Sigmoid colon (tissue), 7 donors: ENCODE measurements around the gene CC2D2A. TPM values are rescaled to one million over a fixed set of nuclear protein-coding genes. Genes with fewer than 3 reads are reported as not detected.

Source experiments
- DNase-seq: peaks from one replicate; pipeline ENCODE4 v3.0.0-alpha.2; 2019
- H3K27ac ChIP-seq, 4 donors: fragments of 200-600 bp; sonication (generic); one replicate each; pipeline ENCODE4 v1.5.1; 2016 to 2019; ENCODE audit warnings: mild to moderate bottlenecking in 1 of 4
- H3K27me3 ChIP-seq, 3 donors: fragments of 200-600 bp; sonication (generic); one replicate each; pipeline ENCODE4 v1.5.1; 2019; ENCODE audit warnings: mild to moderate bottlenecking in 1 of 3
- H3K36me3 ChIP-seq, 4 donors: fragments of 200-600 bp; sonication (generic); one replicate each; pipeline ENCODE4 v1.5.1; 2016 to 2019
- H3K4me1 ChIP-seq, 4 donors: fragments of 200-600 bp; sonication (generic); one replicate each; pipeline ENCODE4 v1.5.1; 2017 to 2019
- H3K4me3 ChIP-seq, 4 donors: fragments of 200-600 bp; sonication (generic); one replicate each; pipeline ENCODE4 v1.5.1; 2017 to 2019; ENCODE audit warnings: mild to moderate bottlenecking in 2 of 4, moderate library complexity in 1 of 4
- H3K9me3 ChIP-seq, 4 donors: fragments of 200-600 bp in 3 of 4; sonication (generic) in 3 of 4; one replicate each; pipeline versions ENCODE4 v1.5.1 to v1.6.1; 2013 to 2019
- CTCF ChIP-seq, 4 experiments: fragments of 450-650 bp in 3 of 4; fragments of 200-600 bp in 1 of 4; IDR thresholded peaks; one replicate each; pipeline ENCODE4 v1.5.1; 2016 to 2019; ENCODE audit warnings: antibody characterized with exemption in 4 of 4, mild to moderate bottlenecking in 3 of 4, moderate library complexity in 2 of 4
- EP300 ChIP-seq, 4 donors: sonication (generic); formaldehyde crosslinking; IDR thresholded peaks; one replicate each; pipeline ENCODE4 v1.6.1; 2017; ENCODE audit warnings: antibody characterized with exemption in 4 of 4
- POLR2A ChIP-seq, 2 donors: fragments of 450-650 bp; IDR thresholded peaks; one replicate each; pipeline ENCODE4 v1.6.1; 2016; ENCODE audit warnings: antibody characterized with exemption in 2 of 2, mild to moderate bottlenecking in 2 of 2, moderate library complexity in 2 of 2
- POLR2AphosphoS5 ChIP-seq, 4 donors: sonication (generic); formaldehyde crosslinking; IDR thresholded peaks; one replicate each; pipeline ENCODE4 v1.6.1; 2017; ENCODE audit warnings: antibody characterized with exemption in 4 of 4
- WGBS, 2 donors: extraction: QIAGEN DNeasy Blood & Tissue Kit; methylation state at CpG; one replicate each; pipeline ENCODE4 v1.1.7; 2013; 5-methylcytosine and 5-hydroxymethylcytosine counted together
- intact Hi-C: fragments of 100-400 bp; cut with DNase I; formaldehyde crosslinking; loops from one replicate; pipeline ENCODE4 v1.15.1; 2023
- polyA plus RNA-seq, 3 donors: library from polyadenylated mRNA; stranded (reverse); fragments of 200-250 nt; gene quantifications; one replicate each; pipeline ENCODE4 v1.2.3, GENCODE V29; 2013
- total RNA-seq, 4 donors: library from RNA; depleted of rRNA; stranded (reverse); fragments of >200 nt; gene quantifications; one replicate each; pipeline ENCODE4 v1.1.0, GENCODE V29; 2016
- donor health status: healthy with polysubstance abuse.
- donor health status: Bipolar disorder and iron deficiency.
- donor health status: healthy.

The CC2D2A gene
- total and polyA plus RNA-seq, 7 donors: 2.5 to 113 (median 41.0) TPM

GRCh38 chr4:15575966-15576365 is 106.3 kb downstream of the CC2D2A start:
- 65 to 96% methylated on average over 2 of the region's 2 CpGs for WGBS, 2 donors
- H3K27me3 ChIP-seq: no peaks in the 10 kb centered on the region
- H3K9me3 ChIP-seq: no peaks in the 10 kb centered on the region
- H3K27ac ChIP-seq: no peak overlapping the region
- no peaks in the 10 kb centered on the region for H3K4me1 ChIP-seq
- DNase-seq: no peak
- intact Hi-C loops: no loop called here
- no peak for TF ChIP-seq EP300 (IDR thresholded peaks at IDR 0.05)
- TF ChIP-seq POLR2A (IDR thresholded peaks at IDR 0.05): no peak
- TF ChIP-seq CTCF (IDR thresholded peaks at IDR 0.05): no peak
- TF ChIP-seq POLR2AphosphoS5 (IDR thresholded peaks at IDR 0.05): no peak
- peaks cover 0 to 67% (median 3%) of the 10 kb centered on the region in 4 donors for H3K36me3 ChIP-seq
- no peak overlapping the region for H3K4me3 ChIP-seq

- Histone ChIP-seq H3K27me3 (no peaks in the 10 kb centered on the region), H3K36me3 (peaks cover 0 to 69% (median 3%) of the 10 kb centered on the region in 4 donors), H3K4me1 (no peaks in the 10 kb centered on the region), H3K27ac (no peak overlapping the region), H3K4me3 (no peak overlapping the region), H3K9me3 (no peaks in the 10 kb centered on the region)
- intact Hi-C loops: no loop called here
- no peak for DNase-seq
- no peak for TF ChIP-seq POLR2AphosphoS5 (IDR thresholded peaks at IDR 0.05)
- TF ChIP-seq POLR2A (IDR thresholded peaks at IDR 0.05): no peak
- no peak for TF ChIP-seq EP300 (IDR thresholded peaks at IDR 0.05)
- no peak for TF ChIP-seq CTCF (IDR thresholded peaks at IDR 0.05)
Observed at GRCh38 chr4:15577508-15577907, 107.8 kb downstream of the CC2D2A start.

GRCh38 chr4:15584785-15585184 is 115.1 kb downstream of the CC2D2A start:
- DNase-seq: no peak
- intact Hi-C loops: no loop called here
- 94 to 100% methylated on average over 1 of the region's 1 CpG for WGBS, 2 donors
- peaks cover 0 to 34% (median 0%) of the 10 kb centered on the region in 4 donors for H3K36me3 ChIP-seq
- H3K9me3 ChIP-seq: no peaks in the 10 kb centered on the region
- H3K4me3 ChIP-seq: no peak overlapping the region
- no peaks in the 10 kb centered on the region for H3K4me1 ChIP-seq
- TF ChIP-seq EP300 (IDR thresholded peaks at IDR 0.05) (no peak), POLR2AphosphoS5 (IDR thresholded peaks at IDR 0.05) (no peak), CTCF (IDR thresholded peaks at IDR 0.05) (no peak), POLR2A (IDR thresholded peaks at IDR 0.05) (no peak)
- no peaks in the 10 kb centered on the region for H3K27me3 ChIP-seq
- H3K27ac ChIP-seq: no peak overlapping the region

GRCh38 chr4:15585331-15585730 is 115.6 kb downstream of the CC2D2A start:
- H3K36me3 ChIP-seq: peaks cover 0 to 34% (median 0%) of the 10 kb centered on the region in 4 donors
- no peak overlapping the region for H3K4me3 ChIP-seq
- 97 to 98% methylated on average over 2 of the region's 2 CpGs for WGBS, 2 donors
- intact Hi-C loops: no loop called here
- TF ChIP-seq CTCF (IDR thresholded peaks at IDR 0.05) (no peak), POLR2AphosphoS5 (IDR thresholded peaks at IDR 0.05) (no peak), POLR2A (IDR thresholded peaks at IDR 0.05) (no peak)
- H3K9me3 ChIP-seq: no peaks in the 10 kb centered on the region
- no peaks in the 10 kb centered on the region for H3K4me1 ChIP-seq
- H3K27me3 ChIP-seq: no peaks in the 10 kb centered on the region
- H3K27ac ChIP-seq: no peak overlapping the region
- DNase-seq: no peak

- H3K27ac ChIP-seq: no peak overlapping the region
- WGBS, 2 donors: 95 to 96% methylated on average over 1 of the region's 1 CpG
- H3K4me3 ChIP-seq: no peak overlapping the region
- peaks cover 0 to 27% (median 2%) of the 10 kb centered on the region in 4 donors for H3K36me3 ChIP-seq
- H3K27me3 ChIP-seq: no peaks in the 10 kb centered on the region
- no peaks in the 10 kb centered on the region for H3K4me1 ChIP-seq
- no peaks in the 10 kb centered on the region for H3K9me3 ChIP-seq
- intact Hi-C loops: no loop called here
- DNase-seq: no peak
- TF ChIP-seq POLR2AphosphoS5 (IDR thresholded peaks at IDR 0.05) (no peak), POLR2A (IDR thresholded peaks at IDR 0.05) (no peak), EP300 (IDR thresholded peaks at IDR 0.05) (no peak), CTCF (IDR thresholded peaks at IDR 0.05) (no peak)
Observed at GRCh38 chr4:15586066-15586465, 116.4 kb downstream of the CC2D2A start.
